ENCODE results near the gene LRRC49. TPM values are rescaled to one million over a fixed set of nuclear protein-coding genes. Genes with fewer than 3 reads are reported as not detected.

LRRC49 gene
- total RNA-seq, 1 donor from 2014 or later, result 8.9 TPM

- H3K27ac Mint-ChIP-seq (ENCODE audit: unreplicated experiment), result no peak overlapping the region
- H3K9me3 Mint-ChIP-seq (ENCODE audit: unreplicated experiment), result peaks cover 14% of the 10 kb centered on the region
- DNase-seq (ENCODE audit: extremely low spot score, unreplicated experiment), result no peak
- H3K4me1 Mint-ChIP-seq (ENCODE audit: unreplicated experiment), result peaks cover 9% of the 10 kb centered on the region
- no peak overlapping the region for H3K4me3 Mint-ChIP-seq (ENCODE audit: unreplicated experiment)
- TF ChIP-seq CTCF (IDR thresholded peaks at IDR 0.05), result peak; percentile 26
- H3K27me3 Mint-ChIP-seq (ENCODE audit: unreplicated experiment), result no peaks in the 10 kb centered on the region
- H3K36me3 Mint-ChIP-seq (ENCODE audit: unreplicated experiment), result peaks cover 53% of the 10 kb centered on the region
Measured at GRCh38 chr15:70907784-70908471, 15.3 kb downstream of the LRRC49 start.

- Mint-ChIP-seq H3K36me3 (ENCODE audit: unreplicated experiment) (peaks cover 45% of the 10 kb centered on the region), H3K9me3 (ENCODE audit: unreplicated experiment) (peaks cover 14% of the 10 kb centered on the region), H3K27ac (ENCODE audit: unreplicated experiment) (no peak overlapping the region), H3K4me3 (ENCODE audit: unreplicated experiment) (no peak overlapping the region), H3K27me3 (ENCODE audit: unreplicated experiment) (no peaks in the 10 kb centered on the region), H3K4me1 (ENCODE audit: unreplicated experiment) (peaks cover 9% of the 10 kb centered on the region)
- TF ChIP-seq CTCF (IDR thresholded peaks at IDR 0.05), result no peak
- DNase-seq (ENCODE audit: extremely low spot score, unreplicated experiment), result no peak
Measured at GRCh38 chr15:70910958-70911357, 18.3 kb downstream of the LRRC49 start.

GRCh38 chr15:70912187-70912586 lies 19.6 kb downstream of the LRRC49 start:
- H3K9me3 Mint-ChIP-seq (ENCODE audit: unreplicated experiment), result peaks cover 12% of the 10 kb centered on the region

GRCh38 chr15:70916531-70916930 lies 23.9 kb downstream of the LRRC49 start:
- Mint-ChIP-seq H3K36me3 (ENCODE audit: unreplicated experiment) (peaks cover 13% of the 10 kb centered on the region), H3K27me3 (ENCODE audit: unreplicated experiment) (no peaks in the 10 kb centered on the region), H3K27ac (ENCODE audit: unreplicated experiment) (no peak overlapping the region), H3K4me1 (ENCODE audit: unreplicated experiment) (peaks cover 2% of the 10 kb centered on the region), H3K9me3 (ENCODE audit: unreplicated experiment) (no peaks in the 10 kb centered on the region), H3K4me3 (ENCODE audit: unreplicated experiment) (no peak overlapping the region)
- no peak for DNase-seq (ENCODE audit: extremely low spot score, unreplicated experiment)
- TF ChIP-seq CTCF (IDR thresholded peaks at IDR 0.05), result no peak

More at GRCh38 chr15:70912187-70912586, 19.6 kb downstream of the LRRC49 start:
- no peak overlapping the region for H3K27ac Mint-ChIP-seq (ENCODE audit: unreplicated experiment)
- DNase-seq (ENCODE audit: extremely low spot score, unreplicated experiment), result no peak
- H3K4me3 Mint-ChIP-seq (ENCODE audit: unreplicated experiment), result no peak overlapping the region
- no peak for TF ChIP-seq CTCF (IDR thresholded peaks at IDR 0.05)
- H3K36me3 Mint-ChIP-seq (ENCODE audit: unreplicated experiment), result peaks cover 36% of the 10 kb centered on the region
- H3K27me3 Mint-ChIP-seq (ENCODE audit: unreplicated experiment), result no peaks in the 10 kb centered on the region
- H3K4me1 Mint-ChIP-seq (ENCODE audit: unreplicated experiment), result peaks cover 2% of the 10 kb centered on the region

- TF ChIP-seq CTCF (IDR thresholded peaks at IDR 0.05), result no peak
- no peak for DNase-seq (ENCODE audit: extremely low spot score, unreplicated experiment)
- Mint-ChIP-seq H3K4me1 (ENCODE audit: unreplicated experiment) (no peaks in the 10 kb centered on the region), H3K36me3 (ENCODE audit: unreplicated experiment) (peaks cover 10% of the 10 kb centered on the region), H3K4me3 (ENCODE audit: unreplicated experiment) (no peak overlapping the region), H3K27me3 (ENCODE audit: unreplicated experiment) (no peaks in the 10 kb centered on the region), H3K27ac (ENCODE audit: unreplicated experiment) (no peak overlapping the region), H3K9me3 (ENCODE audit: unreplicated experiment) (no peaks in the 10 kb centered on the region)
Measured at GRCh38 chr15:70917955-70918354, 25.3 kb downstream of the LRRC49 start.
